ENCODE data around the gene POU2F3.

The POU2F3 gene

GRCh38 chr11:120289426-120289825, 49.5 kb downstream of the POU2F3 start:
- no peak overlapping the region for H3K27ac ChIP-seq (ENCODE audit: low read depth, low read length)
- no peaks in the 10 kb centered on the region for H3K4me1 ChIP-seq (ENCODE audit: control insufficient read depth, insufficient read depth, low read length)
- no peak overlapping the region for H3K4me3 ChIP-seq (ENCODE audit: low read depth, low read length)
- H3K9me3 ChIP-seq (ENCODE audit: control insufficient read depth, insufficient read depth, low read depth, low read length), result no peaks in the 10 kb centered on the region
- no peaks in the 10 kb centered on the region for H3K27me3 ChIP-seq (ENCODE audit: control insufficient read depth, insufficient read depth, low read length)
- H3K9ac ChIP-seq (ENCODE audit: low read length), result no peak overlapping the region
- H3K36me3 ChIP-seq (ENCODE audit: control insufficient read depth, insufficient read depth, low read length), result no peaks in the 10 kb centered on the region

- H3K9ac ChIP-seq (ENCODE audit: low read length), result no peak overlapping the region
- no peaks in the 10 kb centered on the region for H3K27me3 ChIP-seq (ENCODE audit: control insufficient read depth, insufficient read depth, low read length)
- no peak overlapping the region for H3K4me3 ChIP-seq (ENCODE audit: low read depth, low read length)
- H3K36me3 ChIP-seq (ENCODE audit: control insufficient read depth, insufficient read depth, low read length), result no peaks in the 10 kb centered on the region
- H3K27ac ChIP-seq (ENCODE audit: low read depth, low read length), result no peak overlapping the region
- H3K4me1 ChIP-seq (ENCODE audit: control insufficient read depth, insufficient read depth, low read length), result no peaks in the 10 kb centered on the region
- no peaks in the 10 kb centered on the region for H3K9me3 ChIP-seq (ENCODE audit: control insufficient read depth, insufficient read depth, low read depth, low read length)
Observed at GRCh38 chr11:120290956-120291355, 51.0 kb downstream of the POU2F3 start.

GRCh38 chr11:120293038-120293800, 53.3 kb downstream of the POU2F3 start:
- H3K9me3 ChIP-seq (ENCODE audit: control insufficient read depth, insufficient read depth, low read depth, low read length), result no peaks in the 10 kb centered on the region
- H3K36me3 ChIP-seq (ENCODE audit: control insufficient read depth, insufficient read depth, low read length), result no peaks in the 10 kb centered on the region
- H3K27me3 ChIP-seq (ENCODE audit: control insufficient read depth, insufficient read depth, low read length), result no peaks in the 10 kb centered on the region
- H3K4me1 ChIP-seq (ENCODE audit: control insufficient read depth, insufficient read depth, low read length), result no peaks in the 10 kb centered on the region
- H3K27ac ChIP-seq (ENCODE audit: low read depth, low read length), result no peak overlapping the region
- no peak overlapping the region for H3K9ac ChIP-seq (ENCODE audit: low read length)
- H3K4me3 ChIP-seq (ENCODE audit: low read depth, low read length), result no peak overlapping the region

- Histone ChIP-seq H3K4me1 (ENCODE audit: control insufficient read depth, insufficient read depth, low read length) (no peaks in the 10 kb centered on the region; the same call in 1 of the 2 replicates), H3K27me3 (ENCODE audit: control insufficient read depth, insufficient read depth, low read length) (no peaks in the 10 kb centered on the region), H3K9ac (ENCODE audit: low read length) (no peak overlapping the region), H3K9me3 (ENCODE audit: control insufficient read depth, insufficient read depth, low read depth, low read length) (no peaks in the 10 kb centered on the region), H3K27ac (ENCODE audit: low read depth, low read length) (no peak overlapping the region), H3K4me3 (ENCODE audit: low read depth, low read length) (no peak overlapping the region), H3K36me3 (ENCODE audit: control insufficient read depth, insufficient read depth, low read length) (no peaks in the 10 kb centered on the region)
Observed at GRCh38 chr11:120294096-120294495, 54.2 kb downstream of the POU2F3 start.

GRCh38 chr11:120295099-120295498, 55.2 kb downstream of the POU2F3 start:
- no peak overlapping the region for H3K27ac ChIP-seq (ENCODE audit: low read depth, low read length)
- peaks cover 8% of the 10 kb centered on the region; the same call in 1 of the 2 replicates for H3K4me1 ChIP-seq (ENCODE audit: control insufficient read depth, insufficient read depth, low read length)
- H3K4me3 ChIP-seq (ENCODE audit: low read depth, low read length), result no peak overlapping the region

GRCh38 chr11:120296554-120296953, 56.6 kb downstream of the POU2F3 start:
- Histone ChIP-seq H3K27ac (ENCODE audit: low read depth, low read length) (no peak overlapping the region), H3K27me3 (ENCODE audit: control insufficient read depth, insufficient read depth, low read length) (no peaks in the 10 kb centered on the region), H3K36me3 (ENCODE audit: control insufficient read depth, insufficient read depth, low read length) (no peaks in the 10 kb centered on the region), H3K9me3 (ENCODE audit: control insufficient read depth, insufficient read depth, low read depth, low read length) (no peaks in the 10 kb centered on the region), H3K4me3 (ENCODE audit: low read depth, low read length) (no peak overlapping the region), H3K9ac (ENCODE audit: low read length) (no peak overlapping the region), H3K4me1 (ENCODE audit: control insufficient read depth, insufficient read depth, low read length) (peaks cover 9% of the 10 kb centered on the region; the same call in 1 of the 2 replicates)

More at GRCh38 chr11:120295099-120295498, 55.2 kb downstream of the POU2F3 start:
- no peaks in the 10 kb centered on the region for H3K9me3 ChIP-seq (ENCODE audit: control insufficient read depth, insufficient read depth, low read depth, low read length)
- no peaks in the 10 kb centered on the region for H3K27me3 ChIP-seq (ENCODE audit: control insufficient read depth, insufficient read depth, low read length)
- no peak overlapping the region for H3K9ac ChIP-seq (ENCODE audit: low read length)
- no peaks in the 10 kb centered on the region for H3K36me3 ChIP-seq (ENCODE audit: control insufficient read depth, insufficient read depth, low read length)

GRCh38 chr11:120298461-120298860, 58.5 kb downstream of the POU2F3 start:
- H3K4me3 ChIP-seq (ENCODE audit: low read depth, low read length), result no peak overlapping the region
- H3K27me3 ChIP-seq (ENCODE audit: control insufficient read depth, insufficient read depth, low read length), result no peaks in the 10 kb centered on the region
- H3K9me3 ChIP-seq (ENCODE audit: control insufficient read depth, insufficient read depth, low read depth, low read length), result no peaks in the 10 kb centered on the region
- peaks cover 22% of the 10 kb centered on the region; the same call in 1 of the 2 replicates for H3K4me1 ChIP-seq (ENCODE audit: control insufficient read depth, insufficient read depth, low read length)
- no peaks in the 10 kb centered on the region for H3K36me3 ChIP-seq (ENCODE audit: control insufficient read depth, insufficient read depth, low read length)
- no peak overlapping the region for H3K27ac ChIP-seq (ENCODE audit: low read depth, low read length)
- H3K9ac ChIP-seq (ENCODE audit: low read length), result no peak overlapping the region

- Histone ChIP-seq H3K9ac (ENCODE audit: low read length) (no peak overlapping the region), H3K4me1 (ENCODE audit: control insufficient read depth, insufficient read depth, low read length) (peaks cover 47% of the 10 kb centered on the region), H3K27me3 (ENCODE audit: control insufficient read depth, insufficient read depth, low read length) (no peaks in the 10 kb centered on the region)
Observed at GRCh38 chr11:120302001-120302805, 62.3 kb downstream of the POU2F3 start.

GRCh38 chr11:120303004-120303637, 63.2 kb downstream of the POU2F3 start:
- Histone ChIP-seq H3K27ac (ENCODE audit: low read depth, low read length) (no peak overlapping the region), H3K4me1 (ENCODE audit: control insufficient read depth, insufficient read depth, low read length) (peaks cover 48% of the 10 kb centered on the region), H3K9ac (ENCODE audit: low read length) (no peak overlapping the region), H3K9me3 (ENCODE audit: control insufficient read depth, insufficient read depth, low read depth, low read length) (no peaks in the 10 kb centered on the region), H3K27me3 (ENCODE audit: control insufficient read depth, insufficient read depth, low read length) (no peaks in the 10 kb centered on the region), H3K4me3 (ENCODE audit: low read depth, low read length) (no peak overlapping the region), H3K36me3 (ENCODE audit: control insufficient read depth, insufficient read depth, low read length) (no peaks in the 10 kb centered on the region)

More at GRCh38 chr11:120302001-120302805, 62.3 kb downstream of the POU2F3 start:
- no peaks in the 10 kb centered on the region for H3K9me3 ChIP-seq (ENCODE audit: control insufficient read depth, insufficient read depth, low read depth, low read length)
- H3K4me3 ChIP-seq (ENCODE audit: low read depth, low read length), result no peak overlapping the region
- H3K27ac ChIP-seq (ENCODE audit: low read depth, low read length), result no peak overlapping the region
- H3K36me3 ChIP-seq (ENCODE audit: control insufficient read depth, insufficient read depth, low read length), result no peaks in the 10 kb centered on the region

GRCh38 chr11:120304526-120304925, 64.6 kb downstream of the POU2F3 start:
- Histone ChIP-seq H3K4me1 (ENCODE audit: control insufficient read depth, insufficient read depth, low read length) (peaks cover 43% of the 10 kb centered on the region), H3K4me3 (ENCODE audit: low read depth, low read length) (no peak overlapping the region), H3K9ac (ENCODE audit: low read length) (no peak overlapping the region), H3K27me3 (ENCODE audit: control insufficient read depth, insufficient read depth, low read length) (no peaks in the 10 kb centered on the region), H3K36me3 (ENCODE audit: control insufficient read depth, insufficient read depth, low read length) (no peaks in the 10 kb centered on the region), H3K27ac (ENCODE audit: low read depth, low read length) (no peak overlapping the region), H3K9me3 (ENCODE audit: control insufficient read depth, insufficient read depth, low read depth, low read length) (no peaks in the 10 kb centered on the region)

- H3K4me3 ChIP-seq (ENCODE audit: low read depth, low read length), result no peak overlapping the region
- H3K36me3 ChIP-seq (ENCODE audit: control insufficient read depth, insufficient read depth, low read length), result no peaks in the 10 kb centered on the region
- no peaks in the 10 kb centered on the region for H3K27me3 ChIP-seq (ENCODE audit: control insufficient read depth, insufficient read depth, low read length)
- H3K9me3 ChIP-seq (ENCODE audit: control insufficient read depth, insufficient read depth, low read depth, low read length), result no peaks in the 10 kb centered on the region
- no peak overlapping the region for H3K27ac ChIP-seq (ENCODE audit: low read depth, low read length)
- no peak overlapping the region for H3K9ac ChIP-seq (ENCODE audit: low read length)
- peaks cover 40% of the 10 kb centered on the region for H3K4me1 ChIP-seq (ENCODE audit: control insufficient read depth, insufficient read depth, low read length)
Observed at GRCh38 chr11:120305286-120305685, 65.3 kb downstream of the POU2F3 start.

Data from HUES6 (cell line).